AG09309 (cell line): Measurements from ENCODE around the gene ITPR3.

Experiments
- DNase-seq: peaks from one replicate; pipeline ENCODE4 v3.0.0-alpha.2; 2010; ENCODE audit warnings: low read depth
- H3K4me3 ChIP-seq: 2 replicates; pipeline ENCODE4 v1.5.1; 2011; ENCODE audit warnings: mild to moderate bottlenecking, low read depth, low read length, moderate library complexity; ENCODE audit not compliant: control insufficient read depth
- TF ChIP-seq, protein P1 (sequence below): IDR thresholded peaks from 2 replicates; pipeline ENCODE4 v1.5.1; 2011; ENCODE audit warnings: mild to moderate bottlenecking, low read depth, low read length, inconsistent platforms; ENCODE audit not compliant: insufficient read depth, control insufficient read depth; ENCODE audit errors: missing control alignments

The ITPR3 gene

GRCh38 chr6:33728438-33728837 is 107.3 kb downstream of the ITPR3 start:
- H3K4me3 ChIP-seq = no peak overlapping the region
- TF ChIP-seq, protein P1, sequence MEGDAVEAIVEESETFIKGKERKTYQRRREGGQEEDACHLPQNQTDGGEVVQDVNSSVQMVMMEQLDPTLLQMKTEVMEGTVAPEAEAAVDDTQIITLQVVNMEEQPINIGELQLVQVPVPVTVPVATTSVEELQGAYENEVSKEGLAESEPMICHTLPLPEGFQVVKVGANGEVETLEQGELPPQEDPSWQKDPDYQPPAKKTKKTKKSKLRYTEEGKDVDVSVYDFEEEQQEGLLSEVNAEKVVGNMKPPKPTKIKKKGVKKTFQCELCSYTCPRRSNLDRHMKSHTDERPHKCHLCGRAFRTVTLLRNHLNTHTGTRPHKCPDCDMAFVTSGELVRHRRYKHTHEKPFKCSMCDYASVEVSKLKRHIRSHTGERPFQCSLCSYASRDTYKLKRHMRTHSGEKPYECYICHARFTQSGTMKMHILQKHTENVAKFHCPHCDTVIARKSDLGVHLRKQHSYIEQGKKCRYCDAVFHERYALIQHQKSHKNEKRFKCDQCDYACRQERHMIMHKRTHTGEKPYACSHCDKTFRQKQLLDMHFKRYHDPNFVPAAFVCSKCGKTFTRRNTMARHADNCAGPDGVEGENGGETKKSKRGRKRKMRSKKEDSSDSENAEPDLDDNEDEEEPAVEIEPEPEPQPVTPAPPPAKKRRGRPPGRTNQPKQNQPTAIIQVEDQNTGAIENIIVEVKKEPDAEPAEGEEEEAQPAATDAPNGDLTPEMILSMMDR = no peak
- DNase-seq = no peak

DNA sequence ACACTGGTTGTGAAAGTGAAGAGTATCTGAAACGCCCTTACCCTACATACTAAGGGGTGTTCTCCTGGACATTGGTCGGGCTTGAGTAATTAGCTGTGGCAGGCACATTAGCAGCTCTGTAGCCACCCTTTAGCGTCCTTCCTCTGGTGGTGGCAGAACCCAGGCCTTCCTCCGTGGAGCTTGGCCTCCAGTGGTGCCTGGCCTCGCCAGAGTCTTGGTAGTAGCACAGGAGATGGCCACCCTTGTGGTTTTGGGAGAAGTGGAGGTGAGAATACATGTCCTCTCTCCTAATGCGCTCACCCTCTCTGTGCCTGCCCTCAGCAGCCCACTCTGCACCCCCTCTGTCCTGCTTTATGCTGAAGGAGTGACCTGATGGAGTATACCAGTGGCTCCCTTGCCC is 107.9 kb downstream of the ITPR3 start:
- TF ChIP-seq, protein P1 = no peak
- DNase-seq = no peak
- H3K4me3 ChIP-seq = no peak overlapping the region

GRCh38 chr6:33730611-33731010 is 109.5 kb downstream of the ITPR3 start:
- H3K4me3 ChIP-seq = no peak overlapping the region
- no peak for DNase-seq
- TF ChIP-seq, protein P1 = no peak

GRCh38 chr6:33731035-33731434 is 109.9 kb downstream of the ITPR3 start:
- no peak overlapping the region for H3K4me3 ChIP-seq
- TF ChIP-seq, protein P1 = no peak
- no peak for DNase-seq

DNA sequence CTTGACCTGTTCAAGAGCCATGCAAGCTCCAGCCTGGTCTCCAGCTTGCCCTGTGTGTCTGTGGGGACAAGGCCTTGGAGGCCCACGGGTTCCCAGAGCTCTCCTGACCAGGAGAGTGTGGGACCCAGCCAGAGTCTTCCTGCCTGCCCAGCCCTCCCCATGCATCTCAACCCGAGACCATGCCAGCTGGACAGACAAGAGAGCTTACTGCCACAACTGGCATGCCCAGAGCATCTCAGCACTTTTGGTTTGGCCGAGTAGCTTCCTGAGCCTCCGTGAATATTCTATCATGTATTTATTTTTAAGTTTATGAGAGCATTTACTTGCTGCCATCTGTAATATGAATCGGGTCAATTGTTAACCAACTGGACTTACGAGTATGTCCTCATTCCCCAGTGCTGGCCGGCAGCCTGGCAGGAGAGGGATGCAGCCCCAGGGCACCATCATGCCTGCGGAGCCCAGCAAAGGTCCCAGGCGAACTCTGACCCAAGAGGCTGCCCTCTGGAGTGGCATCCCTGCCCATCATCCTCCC is 110.7 kb downstream of the ITPR3 start:
- no peak for DNase-seq
- H3K4me3 ChIP-seq = no peak overlapping the region
- TF ChIP-seq, protein P1 = no peak

- no peak overlapping the region for H3K4me3 ChIP-seq
- TF ChIP-seq, protein P1 = no peak
- no peak for DNase-seq
Observed at GRCh38 chr6:33732385-33732784, 111.3 kb downstream of the ITPR3 start.
